Osteocyte (in vitro differentiated cells): ENCODE data around the gene RNGTT. TPM values are rescaled to one million over a fixed set of nuclear protein-coding genes. Genes with fewer than 3 reads are reported as not detected.
A peak's percentile ranks its signal among the peaks of the same experiment; 100 is the strongest.

Experiments used
- DNase-seq: peaks from one replicate; pipeline ENCODE4 v3.0.0; 2021; ENCODE audit warnings: mixed read lengths; ENCODE audit not compliant: unreplicated experiment; ENCODE audit errors: extremely low spot score
- H3K27ac Mint-ChIP-seq: one replicate; pipeline ENCODE4 v1.8.0; 2021; ENCODE audit warnings: mild to moderate bottlenecking, mixed read lengths; ENCODE audit not compliant: unreplicated experiment
- H3K27me3 Mint-ChIP-seq: one replicate; pipeline ENCODE4 v1.8.0; 2021; ENCODE audit warnings: mixed read lengths; ENCODE audit not compliant: unreplicated experiment
- H3K36me3 Mint-ChIP-seq: one replicate; pipeline ENCODE4 v1.8.0; 2021; ENCODE audit warnings: mixed read lengths; ENCODE audit not compliant: unreplicated experiment
- H3K4me1 Mint-ChIP-seq: one replicate; pipeline ENCODE4 v1.8.0; 2021; ENCODE audit warnings: mixed read lengths; ENCODE audit not compliant: unreplicated experiment
- H3K4me3 Mint-ChIP-seq: one replicate; pipeline ENCODE4 v1.8.0; 2021; ENCODE audit warnings: mild to moderate bottlenecking, moderate library complexity, mixed read lengths; ENCODE audit not compliant: unreplicated experiment
- H3K9me3 Mint-ChIP-seq: one replicate; pipeline ENCODE4 v1.8.0; 2021; ENCODE audit warnings: mixed read lengths; ENCODE audit not compliant: unreplicated experiment
- total RNA-seq: library from RNA; stranded (reverse); gene quantifications from 2 replicates; pipeline ENCODE4 v1.2.1, GENCODE V29; 2021
- TF ChIP-seq, protein P1 (sequence below): fragments of 200-600 bp; sonication (generic); IDR thresholded peaks from 2 replicates; pipeline ENCODE4 v1.5.0; 2021; ENCODE audit warnings: antibody characterized with exemption, mild to moderate bottlenecking, moderate library complexity

Gene RNGTT
- total RNA-seq, 1 donor from 2014 or later, result 12.7 TPM

GRCh38 chr6:88666901-88667300 lies 296.5 kb downstream of the RNGTT start:
- no peak for DNase-seq
- no peaks in the 10 kb centered on the region for H3K27me3 Mint-ChIP-seq
- TF ChIP-seq, protein P1, sequence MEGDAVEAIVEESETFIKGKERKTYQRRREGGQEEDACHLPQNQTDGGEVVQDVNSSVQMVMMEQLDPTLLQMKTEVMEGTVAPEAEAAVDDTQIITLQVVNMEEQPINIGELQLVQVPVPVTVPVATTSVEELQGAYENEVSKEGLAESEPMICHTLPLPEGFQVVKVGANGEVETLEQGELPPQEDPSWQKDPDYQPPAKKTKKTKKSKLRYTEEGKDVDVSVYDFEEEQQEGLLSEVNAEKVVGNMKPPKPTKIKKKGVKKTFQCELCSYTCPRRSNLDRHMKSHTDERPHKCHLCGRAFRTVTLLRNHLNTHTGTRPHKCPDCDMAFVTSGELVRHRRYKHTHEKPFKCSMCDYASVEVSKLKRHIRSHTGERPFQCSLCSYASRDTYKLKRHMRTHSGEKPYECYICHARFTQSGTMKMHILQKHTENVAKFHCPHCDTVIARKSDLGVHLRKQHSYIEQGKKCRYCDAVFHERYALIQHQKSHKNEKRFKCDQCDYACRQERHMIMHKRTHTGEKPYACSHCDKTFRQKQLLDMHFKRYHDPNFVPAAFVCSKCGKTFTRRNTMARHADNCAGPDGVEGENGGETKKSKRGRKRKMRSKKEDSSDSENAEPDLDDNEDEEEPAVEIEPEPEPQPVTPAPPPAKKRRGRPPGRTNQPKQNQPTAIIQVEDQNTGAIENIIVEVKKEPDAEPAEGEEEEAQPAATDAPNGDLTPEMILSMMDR, result no peak
- no peak overlapping the region for H3K27ac Mint-ChIP-seq
- no peaks in the 10 kb centered on the region for H3K4me1 Mint-ChIP-seq
- peaks cover 28% of the 10 kb centered on the region for H3K36me3 Mint-ChIP-seq
- no peak overlapping the region for H3K4me3 Mint-ChIP-seq
- H3K9me3 Mint-ChIP-seq, result peaks cover 33% of the 10 kb centered on the region

GRCh38 chr6:88665131-88665530 lies 298.3 kb downstream of the RNGTT start:
- Mint-ChIP-seq H3K9me3 (peaks cover 32% of the 10 kb centered on the region), H3K4me1 (no peaks in the 10 kb centered on the region), H3K4me3 (no peak overlapping the region), H3K27me3 (no peaks in the 10 kb centered on the region), H3K27ac (no peak overlapping the region), H3K36me3 (peaks cover 22% of the 10 kb centered on the region)
- no peak for DNase-seq
- TF ChIP-seq, protein P1, result no peak

- DNase-seq, result no peak
- Mint-ChIP-seq H3K27me3 (no peaks in the 10 kb centered on the region), H3K36me3 (peaks cover 20% of the 10 kb centered on the region), H3K4me3 (no peak overlapping the region), H3K9me3 (peaks cover 41% of the 10 kb centered on the region), H3K27ac (no peak overlapping the region), H3K4me1 (no peaks in the 10 kb centered on the region)
- TF ChIP-seq, protein P1, result no peak
These were observed 299.6 kb downstream of the RNGTT start for GRCh38 chr6:88663801-88664200.

- no peak overlapping the region for H3K4me3 Mint-ChIP-seq
- peaks cover 20% of the 10 kb centered on the region for H3K36me3 Mint-ChIP-seq
- peak; percentile 76 for DNase-seq
- no peak overlapping the region for H3K27ac Mint-ChIP-seq
- H3K4me1 Mint-ChIP-seq, result no peaks in the 10 kb centered on the region
- H3K27me3 Mint-ChIP-seq, result no peaks in the 10 kb centered on the region
- peaks cover 38% of the 10 kb centered on the region for H3K9me3 Mint-ChIP-seq
- TF ChIP-seq, protein P1, result no peak
These were observed 300.7 kb downstream of the RNGTT start for GRCh38 chr6:88662653-88663174.

- Mint-ChIP-seq H3K4me3 (no peak overlapping the region), H3K36me3 (peaks cover 20% of the 10 kb centered on the region), H3K9me3 (peaks cover 36% of the 10 kb centered on the region), H3K4me1 (no peaks in the 10 kb centered on the region), H3K27ac (no peak overlapping the region), H3K27me3 (no peaks in the 10 kb centered on the region)
- DNase-seq, result no peak
- TF ChIP-seq, protein P1, result no peak
These were observed 301.2 kb downstream of the RNGTT start for GRCh38 chr6:88662163-88662580.
